ENCODE measurements around the gene NTHL1.

Gene NTHL1

GRCh38 chr16:2008009-2008526, 39.6 kb downstream of the NTHL1 start:
- peak; percentile 61 for DNase-seq (ENCODE audit: low read depth)

- no peak for DNase-seq (ENCODE audit: low read depth)
These were observed 40.4 kb downstream of the NTHL1 start for GRCh38 chr16:2007081-2007836.

DNA sequence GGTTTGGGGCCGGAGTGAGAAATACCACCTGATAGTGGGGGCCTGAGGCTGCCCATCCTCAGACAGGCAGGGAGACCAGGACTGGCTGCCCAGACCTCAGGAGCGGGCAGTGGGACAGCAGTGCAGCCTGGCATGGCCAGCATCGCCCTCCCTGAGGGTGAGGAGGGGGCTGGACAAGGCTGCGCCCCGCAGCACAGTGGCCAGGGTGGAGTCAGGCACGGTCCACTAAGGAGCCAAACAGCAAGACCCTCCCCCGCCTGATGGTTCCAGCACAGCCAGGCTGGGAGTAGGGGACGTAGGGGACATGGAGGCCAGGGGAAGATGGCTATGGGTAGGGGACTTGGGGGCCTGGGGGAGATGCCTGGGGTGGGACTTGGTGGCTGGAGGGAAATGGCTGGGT, 41.3 kb downstream of the NTHL1 start:
- no peak for DNase-seq (ENCODE audit: low read depth)

DNA sequence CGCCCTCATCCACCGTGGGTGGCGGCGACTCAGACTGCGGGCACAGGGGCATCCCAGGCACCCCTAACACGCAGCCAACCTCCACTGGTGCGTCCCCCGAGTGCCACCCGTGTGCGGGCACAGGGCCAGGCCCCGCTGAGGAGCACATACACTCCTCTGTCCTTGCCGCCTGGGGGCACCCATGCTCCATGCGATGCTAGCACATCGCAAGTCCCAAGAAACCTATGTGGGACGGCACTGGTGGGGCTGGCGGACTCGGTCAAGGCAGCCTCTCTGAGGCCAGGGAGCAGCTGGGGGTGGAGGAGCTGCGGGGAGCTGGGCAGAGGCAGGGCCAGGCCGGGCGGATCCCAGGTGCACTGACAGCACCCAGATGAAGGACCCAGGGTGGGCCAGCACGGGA, 42.0 kb downstream of the NTHL1 start:
- no peak for DNase-seq (ENCODE audit: low read depth)

GRCh38 chr16:2004795-2005517, 42.7 kb downstream of the NTHL1 start:
- DNase-seq (ENCODE audit: low read depth) = no peak

DNA sequence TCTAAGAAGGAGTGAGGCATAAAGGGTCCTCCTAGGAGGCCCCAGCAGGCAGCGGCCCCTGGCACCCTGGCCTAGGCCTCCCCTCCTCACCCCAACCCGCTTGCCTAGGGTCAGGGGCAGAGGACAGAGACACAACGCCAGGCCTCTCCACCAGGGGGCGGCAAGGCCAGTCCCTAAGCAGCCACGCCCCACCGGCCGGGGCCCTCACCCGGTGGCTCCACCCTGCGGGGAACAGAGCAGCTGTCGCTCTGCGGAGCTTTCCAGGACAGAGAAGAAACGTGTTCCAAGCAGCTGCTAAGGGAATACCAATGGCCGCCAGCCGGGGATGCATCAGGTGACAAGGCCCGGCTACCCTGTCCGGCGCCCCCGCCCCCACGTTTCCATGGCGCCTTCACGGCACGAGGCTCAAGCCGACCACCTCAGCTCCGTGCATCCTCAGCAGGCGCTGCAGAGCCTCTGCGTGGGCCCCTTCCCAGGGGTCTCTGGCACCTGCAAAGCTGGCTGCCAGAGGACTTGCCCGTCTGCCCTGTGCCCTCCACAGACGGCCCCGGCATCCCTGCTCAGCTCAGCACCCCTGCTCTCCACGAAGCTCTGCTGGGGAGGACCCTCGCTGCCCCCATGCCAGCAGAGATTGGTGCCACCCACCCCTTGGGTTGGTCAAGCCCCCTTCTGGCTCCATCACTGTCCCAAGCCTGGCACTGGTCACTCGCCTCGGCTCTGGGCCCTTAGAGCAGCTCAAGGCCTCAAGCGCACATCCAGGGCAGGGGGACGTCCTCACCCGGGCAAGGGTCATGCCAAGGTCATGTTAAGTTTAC, 43.6 kb downstream of the NTHL1 start:
- DNase-seq (ENCODE audit: low read depth) = peak; percentile 83

DNA sequence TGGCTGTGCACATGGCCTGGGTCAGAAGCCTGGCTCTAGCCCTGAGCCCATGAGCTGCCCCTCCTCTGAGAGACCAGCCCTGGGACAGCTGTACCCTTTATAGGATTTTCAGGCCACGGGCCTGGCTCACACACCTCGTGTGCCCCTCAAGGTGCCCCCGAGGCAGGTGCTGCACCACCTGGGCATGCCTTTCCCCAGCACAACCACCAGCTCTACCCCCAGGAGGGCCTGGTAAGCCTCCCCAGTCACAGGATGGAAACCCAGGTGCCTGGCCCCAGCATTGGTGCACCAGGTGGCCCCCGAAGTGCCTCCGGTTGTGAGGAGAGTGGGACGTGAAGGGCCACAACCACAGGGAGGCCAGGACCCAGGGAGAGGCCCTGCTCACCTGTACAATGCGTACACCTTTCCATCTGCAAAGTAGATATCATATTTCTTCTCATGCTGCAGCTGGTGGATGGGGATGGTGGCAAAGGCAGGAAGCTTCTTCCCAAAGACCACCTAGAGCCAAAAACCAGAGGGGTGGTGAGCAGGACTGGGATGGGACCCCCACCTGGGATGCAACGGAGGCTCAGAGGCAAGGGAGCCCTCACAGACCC, 44.3 kb downstream of the NTHL1 start:
- DNase-seq (ENCODE audit: low read depth) = no peak

- no peak for DNase-seq (ENCODE audit: low read depth)
These were observed 45.0 kb downstream of the NTHL1 start for GRCh38 chr16:2002406-2003230.

- no peak for DNase-seq (ENCODE audit: low read depth)
These were observed 45.9 kb downstream of the NTHL1 start for GRCh38 chr16:2001456-2002355.

- DNase-seq (ENCODE audit: low read depth) = no peak
These were observed 46.6 kb downstream of the NTHL1 start for GRCh38 chr16:2001035-2001434.

DNA sequence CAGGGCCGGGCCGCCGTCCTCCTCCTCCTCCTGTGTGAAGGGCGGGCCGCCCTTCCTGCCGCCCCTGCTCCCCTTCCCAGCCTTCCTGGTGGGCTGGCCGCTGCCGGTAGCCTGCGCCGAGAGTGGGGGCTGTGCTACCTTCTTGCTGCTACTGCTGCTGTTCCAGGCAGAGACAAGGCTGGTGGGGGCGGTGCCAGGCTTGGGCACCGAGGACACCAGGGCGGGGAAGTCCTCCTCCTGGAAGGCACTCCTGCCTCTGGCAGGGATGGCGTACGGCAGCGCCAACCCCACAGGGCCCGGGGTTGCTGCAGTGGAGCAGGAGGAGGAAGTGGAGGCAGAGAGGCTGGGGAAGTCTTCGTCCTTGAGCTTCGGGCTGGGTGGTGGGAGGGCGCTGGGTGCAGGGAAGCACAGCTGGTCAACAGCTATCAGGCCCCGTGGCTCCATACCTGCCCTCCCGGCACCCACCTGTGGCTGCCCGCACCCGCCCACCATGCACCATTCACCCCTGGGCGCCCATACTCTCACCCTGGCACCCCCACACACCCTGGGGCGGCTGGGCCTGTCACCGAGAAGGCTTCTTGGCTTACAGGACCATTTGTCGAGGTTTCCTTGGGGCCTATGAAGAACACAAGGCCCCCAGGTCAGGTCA, 47.6 kb downstream of the NTHL1 start:
- DNase-seq (ENCODE audit: low read depth) = no peak

DNA sequence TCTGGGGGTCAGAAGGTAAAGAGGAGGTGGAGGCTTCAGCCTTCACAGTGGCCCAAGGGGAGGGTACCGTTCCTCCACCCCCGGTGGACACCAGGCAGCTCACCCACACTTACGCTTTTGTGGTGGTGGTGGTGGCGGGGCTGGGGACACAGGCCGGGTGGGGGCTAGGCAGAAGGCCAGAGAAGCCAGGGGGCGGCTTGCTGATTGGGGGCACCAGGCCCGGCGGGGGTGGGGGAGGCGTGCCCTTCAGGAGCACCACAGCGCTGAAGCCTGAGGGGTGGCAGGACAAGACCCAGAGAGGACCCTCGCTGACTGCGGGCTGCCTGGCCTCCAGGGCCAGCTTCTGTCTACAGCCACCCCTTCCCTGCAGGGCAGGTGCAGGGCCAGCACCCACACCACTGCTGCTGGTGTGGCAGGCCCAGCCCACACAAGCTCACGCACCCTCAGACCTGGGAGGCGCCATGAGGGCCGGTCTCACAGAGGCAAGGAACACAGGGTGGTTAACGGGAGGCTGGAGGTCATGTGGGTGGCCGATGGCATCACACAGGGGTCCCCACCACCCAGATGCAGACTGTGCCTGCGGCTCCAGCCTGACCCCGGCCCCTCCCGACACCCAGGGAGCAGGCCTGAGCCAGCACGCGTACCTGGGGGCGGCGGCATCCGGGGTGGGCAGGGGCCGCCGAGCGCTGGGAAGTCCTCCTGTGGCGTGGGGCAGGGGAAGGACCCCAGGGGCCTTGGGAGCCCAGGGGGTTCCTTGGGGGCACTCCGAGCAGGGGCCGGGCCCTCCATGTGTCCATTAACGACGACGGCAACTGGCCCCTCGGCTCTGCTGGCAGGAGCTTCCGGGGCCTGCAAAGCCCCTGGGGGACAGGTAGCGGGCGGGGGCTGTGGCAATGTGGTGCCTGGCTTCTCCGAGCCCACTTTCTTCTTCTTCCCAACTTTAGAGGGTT, 48.5 kb downstream of the NTHL1 start:
- DNase-seq (ENCODE audit: low read depth) = no peak

GRCh38 chr16:1998360-1998835, 49.2 kb downstream of the NTHL1 start:
- no peak for DNase-seq (ENCODE audit: low read depth)

- DNase-seq (ENCODE audit: low read depth) = no peak
These were observed 49.9 kb downstream of the NTHL1 start for GRCh38 chr16:1997494-1998359.

DNA sequence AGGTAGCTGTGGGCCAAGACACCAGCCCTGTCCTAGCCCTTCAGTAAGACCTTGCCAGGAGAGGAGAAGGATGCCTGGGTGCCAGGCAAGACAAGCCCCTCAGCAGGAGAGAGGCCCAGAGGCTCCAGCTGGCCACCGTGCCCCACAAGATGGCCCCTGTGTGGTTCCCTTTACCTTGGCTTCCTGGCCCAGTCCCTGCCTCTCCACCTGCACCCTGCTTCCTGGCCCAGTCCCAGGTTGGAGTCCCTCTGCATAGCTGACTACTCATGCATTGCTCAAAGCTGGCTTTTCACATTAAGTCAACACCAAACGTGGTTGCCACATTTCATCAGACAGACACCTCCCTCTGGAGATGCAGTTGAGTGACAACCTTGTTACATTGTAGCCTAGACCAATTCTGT, 53.9 kb downstream of the NTHL1 start:
- DNase-seq (ENCODE audit: low read depth) = no peak

GRCh38 chr16:1992704-1993317, 54.8 kb downstream of the NTHL1 start:
- no peak for DNase-seq (ENCODE audit: low read depth)

Data from ELR (cell line).